NCI-H510A treated with DMSO at 0.1 percent for 48 hours (cell line): ENCODE measurements around the gene CCNL2.
"Not testable (repeated sequence)": the region's sequence is repeated elsewhere in the genome, so short reads cannot be mapped to it uniquely, and the experiment has no call there.

ENCODE experiments used
- DNase-seq: peaks from one replicate; lab custom pipeline; 2025; lab: John Stamatoyannopoulos, UW

CCNL2 gene

GRCh38 chr1:1373051-1373814, 25.9 kb downstream of the CCNL2 start:
- no peak for DNase-seq

DNA sequence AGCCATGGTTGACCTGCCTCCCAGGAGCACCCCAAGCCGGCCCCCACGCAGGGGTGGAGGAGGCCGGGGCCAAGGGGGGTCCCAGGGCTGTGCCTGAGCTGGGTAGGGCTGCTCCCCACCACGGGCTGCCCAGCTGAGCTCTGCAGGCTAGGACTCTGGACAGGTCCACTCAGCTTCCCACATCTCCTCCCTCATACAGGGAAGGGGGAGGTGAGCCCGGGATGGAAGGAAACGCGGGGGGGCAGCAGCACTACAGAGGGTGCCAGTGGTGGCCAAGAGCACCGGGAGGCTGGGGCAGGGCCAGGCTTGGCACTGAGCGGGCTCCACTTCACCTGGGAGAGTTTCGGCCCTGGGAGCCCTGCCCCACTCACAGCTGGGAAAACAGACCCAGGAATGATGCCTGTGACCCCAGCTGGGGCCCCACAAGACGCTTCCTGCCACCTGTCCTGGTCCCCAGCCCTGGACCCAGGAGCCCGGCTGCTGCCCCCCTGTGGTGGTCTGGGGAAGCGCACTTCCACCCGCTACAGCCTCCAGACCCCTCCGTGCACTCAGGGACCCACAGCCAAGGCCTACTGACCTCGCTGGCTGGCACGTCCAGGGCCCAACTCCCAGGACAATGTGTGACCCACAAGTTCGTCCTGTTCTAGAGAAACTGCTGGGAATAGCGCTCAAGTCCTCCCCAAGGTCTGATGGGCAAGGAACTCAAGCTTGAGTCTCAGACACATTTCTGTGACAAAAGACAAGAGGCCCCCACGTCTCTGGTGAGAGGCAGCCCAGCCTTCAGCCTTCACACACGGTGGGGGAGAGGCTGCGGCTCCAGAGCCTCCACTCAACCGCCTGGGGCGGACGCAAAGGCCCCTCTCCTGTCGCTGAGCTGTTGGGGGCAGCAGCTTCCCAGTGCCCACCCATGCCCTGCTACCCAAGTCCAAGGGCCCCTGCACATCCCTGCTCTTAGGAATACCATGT, 27.1 kb downstream of the CCNL2 start:
- peak; percentile 79 for DNase-seq

GRCh38 chr1:1371364-1371745, 27.8 kb downstream of the CCNL2 start:
- DNase-seq, result no peak

DNA sequence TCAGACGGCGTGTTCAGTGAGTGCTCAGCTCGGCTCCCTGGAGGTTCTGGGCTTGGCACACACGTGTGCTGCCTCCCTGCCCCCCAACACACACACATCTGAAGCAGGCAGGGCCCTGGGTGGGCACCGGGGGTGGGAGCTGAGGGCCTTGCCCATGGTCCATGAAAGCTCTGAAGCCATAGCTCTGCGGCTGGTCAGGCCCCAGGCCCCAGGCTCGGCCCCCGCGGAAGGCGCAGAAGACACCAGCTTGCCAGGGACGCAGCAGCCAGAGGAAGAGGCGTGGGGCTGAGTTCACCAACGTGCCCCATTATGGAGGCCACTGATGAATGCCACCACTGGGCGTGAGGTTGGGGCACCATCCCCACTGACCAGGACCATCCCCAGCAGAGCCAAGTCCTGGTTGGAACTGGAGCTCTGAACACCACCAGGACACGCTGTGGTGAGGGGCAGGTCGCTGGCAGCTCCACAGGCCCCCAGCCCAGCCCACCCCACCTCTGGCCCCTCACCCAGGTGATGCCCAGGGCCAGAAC, 28.3 kb downstream of the CCNL2 start:
- DNase-seq, result no peak

DNA sequence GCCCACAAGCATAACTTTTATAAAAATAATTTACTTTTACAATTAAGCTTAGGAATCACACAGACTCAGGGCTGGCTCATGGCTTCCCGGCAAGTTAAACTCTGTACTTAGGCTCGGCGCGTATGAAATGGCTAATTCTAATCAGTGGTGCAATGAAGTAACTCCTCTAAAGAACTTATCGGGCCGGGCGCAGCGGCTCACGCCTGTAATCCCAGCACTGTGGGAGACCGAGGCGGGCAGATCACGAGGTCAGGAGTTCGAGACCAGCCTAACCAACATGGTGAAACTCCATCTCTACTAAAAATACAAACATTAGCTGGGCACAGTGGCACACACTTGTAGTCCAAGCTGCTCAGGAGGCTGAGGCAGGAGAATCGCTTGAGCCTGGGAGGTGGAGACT, 29.0 kb downstream of the CCNL2 start:
- DNase-seq, result not testable (repeated sequence)

DNA sequence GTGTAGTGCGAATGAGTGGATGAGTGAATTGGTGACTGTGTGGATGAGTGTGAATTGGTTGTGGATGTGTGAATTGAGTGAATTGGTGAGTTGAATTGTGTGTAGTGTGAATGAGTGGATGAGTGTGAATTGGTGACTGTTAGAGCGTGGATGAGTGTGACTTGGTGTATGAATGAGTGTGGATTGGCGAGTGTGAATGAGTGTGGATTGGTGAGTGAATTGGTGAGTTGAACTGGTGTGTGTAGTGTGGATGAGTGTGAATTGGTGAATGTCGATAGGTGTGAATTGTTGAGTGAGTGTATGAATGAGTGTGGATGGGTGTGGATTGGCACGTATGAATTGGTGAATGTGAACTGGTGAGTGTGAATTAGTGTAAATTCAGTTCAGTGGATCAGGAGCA, 31.8 kb downstream of the CCNL2 start:
- no peak for DNase-seq

- DNase-seq, result no peak
Observed at GRCh38 chr1:1366699-1367066, 32.5 kb downstream of the CCNL2 start.

- DNase-seq, result no peak
Observed at GRCh38 chr1:1365875-1366698, 33.0 kb downstream of the CCNL2 start.

DNA sequence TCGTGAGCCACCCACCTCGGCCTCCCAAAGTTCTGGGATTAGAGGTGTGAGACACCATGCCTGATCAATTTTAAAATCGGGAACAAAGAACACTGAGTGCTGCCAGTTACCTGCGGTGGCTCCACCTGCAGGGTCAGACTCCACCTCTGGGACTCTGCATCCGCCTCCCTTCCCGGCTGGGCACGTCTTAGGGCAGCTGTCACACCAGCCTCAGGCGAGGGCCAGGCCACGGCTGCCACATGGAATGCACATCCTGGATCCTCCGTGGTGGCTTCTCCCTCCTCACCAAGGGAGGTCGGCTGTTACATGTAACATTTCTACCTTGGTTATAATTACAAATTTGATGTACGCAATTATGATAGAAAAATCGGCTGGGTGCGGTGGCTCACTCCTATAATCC, 34.9 kb downstream of the CCNL2 start:
- DNase-seq, result no peak

GRCh38 chr1:1361982-1362423, 37.1 kb downstream of the CCNL2 start:
- peak; percentile 71 for DNase-seq

GRCh38 chr1:1361233-1361981, 37.7 kb downstream of the CCNL2 start:
- DNase-seq, result no peak

DNA sequence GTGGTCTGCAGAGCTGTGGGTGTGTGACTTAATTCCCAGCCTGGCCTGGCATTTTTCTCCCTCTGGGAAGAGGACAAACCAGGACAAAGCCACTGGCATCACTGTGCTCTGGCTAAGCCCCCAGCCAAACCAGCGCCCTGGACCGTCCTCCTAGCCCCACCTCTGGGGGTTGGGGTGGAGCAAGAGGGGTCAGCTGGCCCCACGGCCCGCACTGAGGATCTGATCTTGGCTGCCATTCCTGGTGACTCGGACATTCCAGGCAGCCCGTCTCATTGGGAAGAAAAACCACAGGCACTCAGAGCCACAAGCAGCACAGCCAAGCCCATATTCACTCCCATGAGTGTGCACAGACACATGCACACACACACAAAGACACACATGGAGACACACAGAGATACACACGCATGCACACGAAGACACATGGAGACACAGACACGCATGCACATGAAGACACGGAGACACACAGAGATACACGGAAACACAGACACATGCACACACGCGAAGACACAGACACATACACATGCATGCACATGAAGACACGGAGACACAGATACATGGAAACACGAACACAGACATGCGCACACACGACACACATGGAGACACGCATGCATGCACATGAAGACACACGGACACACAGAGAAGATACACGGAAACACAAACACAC, 38.5 kb downstream of the CCNL2 start:
- DNase-seq, result no peak

- no peak for DNase-seq
Observed at GRCh38 chr1:1359664-1360468, 39.3 kb downstream of the CCNL2 start.

GRCh38 chr1:1359308-1359663, 39.8 kb downstream of the CCNL2 start:
- no peak for DNase-seq

DNA sequence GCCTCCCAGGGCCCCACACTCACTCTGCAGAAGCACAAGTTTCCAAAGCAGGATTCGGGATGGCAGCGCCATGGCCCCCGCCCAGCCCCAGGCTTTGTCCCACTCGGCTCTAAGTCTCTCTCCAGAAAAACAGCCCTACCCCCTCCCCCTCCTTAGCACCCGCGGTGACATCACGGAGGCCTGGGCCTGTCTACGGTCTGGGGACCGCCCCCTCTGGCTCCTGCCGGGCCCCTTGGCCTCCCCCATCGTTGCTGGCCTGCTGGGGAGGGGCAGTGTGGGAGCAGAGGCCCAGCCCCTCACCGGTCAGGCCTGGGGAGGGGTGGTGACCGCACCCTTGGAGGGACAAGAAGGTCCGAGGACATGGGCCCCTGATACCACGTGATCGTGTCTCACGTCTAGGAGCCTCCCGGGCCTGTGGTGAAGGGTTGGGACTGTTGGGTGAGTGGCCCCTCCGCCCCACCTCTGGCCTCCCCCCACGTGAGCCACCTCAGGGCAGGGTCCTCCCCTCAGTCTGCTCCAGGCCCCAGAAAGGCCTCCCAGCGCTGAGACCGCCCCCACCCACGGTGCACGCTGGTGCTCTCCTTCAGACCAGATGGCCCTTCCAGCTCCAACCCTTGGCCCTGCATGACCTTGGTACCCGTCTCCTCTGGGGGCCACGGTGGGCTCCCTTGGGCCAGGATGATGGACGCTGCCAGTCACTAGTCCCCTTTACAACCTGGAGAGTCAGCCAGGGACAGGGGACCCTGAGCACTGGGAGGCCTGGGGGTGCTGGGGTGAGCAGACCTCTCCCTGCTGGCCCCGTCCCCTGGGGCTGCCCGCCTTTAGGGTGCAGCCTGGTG, 40.5 kb downstream of the CCNL2 start, which contains the start of gene MXRA8:
MXRA8 (minus strand) TSS at position 123 of the 839 bp plus-strand sequence; CDS start at position 72, 51 bp downstream.
- DNase-seq, result no peak

- DNase-seq, result no peak
Observed at GRCh38 chr1:1357871-1358432, 41.2 kb downstream of the CCNL2 start.

DNA sequence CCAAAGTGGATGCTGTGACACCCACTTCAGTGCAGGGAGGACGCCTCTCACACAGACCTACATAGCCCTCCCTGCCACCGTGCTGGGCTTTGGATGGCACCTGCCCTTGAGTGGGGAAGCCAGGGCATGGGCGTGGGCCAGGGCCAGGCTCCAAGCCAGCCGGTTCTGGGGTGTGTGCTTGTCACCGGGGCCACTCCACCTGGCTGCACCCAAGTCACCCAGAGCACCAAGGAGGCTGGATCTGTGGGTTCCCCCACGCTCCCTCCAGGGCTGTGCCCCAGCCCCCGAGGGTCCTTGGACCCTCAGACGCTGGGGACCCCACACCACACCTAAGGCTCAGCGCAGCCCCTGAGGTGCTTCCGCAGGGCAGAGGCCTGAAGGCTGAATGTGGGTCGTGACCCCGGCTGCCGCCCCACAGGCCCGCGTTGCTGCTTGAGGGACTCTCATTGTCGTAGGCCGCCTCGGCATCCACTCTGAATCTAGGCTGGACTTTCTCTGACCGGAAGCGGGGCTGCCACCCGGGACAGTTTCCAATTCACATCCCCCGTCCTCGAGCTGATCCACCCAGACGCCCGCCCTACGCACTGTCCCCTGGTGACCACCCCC, 42.2 kb downstream of the CCNL2 start:
- no peak for DNase-seq

DNA sequence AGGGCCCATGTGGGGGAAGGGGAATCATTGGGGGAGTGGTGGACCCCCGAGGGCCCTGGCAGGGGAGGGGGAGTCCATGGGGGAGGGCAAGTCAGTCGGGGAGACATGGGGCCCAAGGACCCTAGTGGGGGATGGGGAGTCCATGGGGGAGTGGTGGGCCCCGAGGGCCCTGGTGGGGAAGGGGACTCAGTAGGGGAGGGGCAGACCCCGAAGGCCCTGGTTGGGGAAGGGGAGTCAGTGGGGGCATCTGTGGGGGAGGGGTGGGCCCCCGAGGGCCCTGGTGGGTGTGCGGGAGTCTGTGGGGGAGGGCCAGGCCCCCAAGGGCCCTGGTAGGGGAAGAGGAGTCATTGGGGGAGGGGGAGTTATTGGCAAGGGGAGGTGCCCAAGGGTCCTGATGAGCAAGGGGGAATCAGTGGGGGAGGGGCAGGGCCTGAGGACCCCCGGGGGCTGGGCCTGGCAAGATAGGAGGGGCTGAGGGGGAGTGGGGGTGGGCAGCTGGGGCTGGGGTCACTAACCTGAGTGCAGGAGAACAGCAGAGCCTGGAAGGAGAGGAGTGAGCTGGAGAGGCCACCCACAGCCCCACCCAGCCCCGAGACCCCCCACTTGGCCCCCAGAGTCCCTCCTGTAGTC, 42.9 kb downstream of the CCNL2 start:
- DNase-seq, result no peak
